Stimulated activated CD4-positive, alpha-beta T cell treated with anti-CD3 and anti-CD28 coated beads, Interleukin-2, amount 100 ng/mL, for 48 hours (primary cell): ENCODE results near the gene PLCB4.

Experiments
- DNase-seq, 2 donors: peaks; one replicate each; pipeline ENCODE4 v3.0.0-alpha.2; 2020

PLCB4 gene

GRCh38 chr20:9413001-9413400 lies 344.1 kb downstream of the PLCB4 start:
- no peak for DNase-seq

GRCh38 chr20:9415426-9415825 lies 346.5 kb downstream of the PLCB4 start:
- DNase-seq, result no peak

- no peak for DNase-seq
Measured at GRCh38 chr20:9416421-9416820, 347.5 kb downstream of the PLCB4 start.

- DNase-seq, result no peak
Measured at GRCh38 chr20:9417665-9418064, 348.8 kb downstream of the PLCB4 start.

- DNase-seq, result no peak
Measured at GRCh38 chr20:9422321-9423057, 353.6 kb downstream of the PLCB4 start.

GRCh38 chr20:9424551-9424950 lies 355.7 kb downstream of the PLCB4 start:
- DNase-seq, result no peak

- no peak for DNase-seq
Measured at GRCh38 chr20:9427430-9428291, 358.8 kb downstream of the PLCB4 start.

GRCh38 chr20:9428292-9428607 lies 359.4 kb downstream of the PLCB4 start:
- DNase-seq, result no peak

GRCh38 chr20:9439806-9440205 lies 370.9 kb downstream of the PLCB4 start:
- no peak for DNase-seq

- no peak for DNase-seq
Measured at GRCh38 chr20:9440892-9441291, 372.0 kb downstream of the PLCB4 start.

GRCh38 chr20:9441948-9442347 lies 373.1 kb downstream of the PLCB4 start:
- DNase-seq, result no peak

- DNase-seq, result no peak
Measured at GRCh38 chr20:9442858-9443257, 374.0 kb downstream of the PLCB4 start.

- DNase-seq, result no peak
Measured at GRCh38 chr20:9444921-9445320, 376.0 kb downstream of the PLCB4 start.

GRCh38 chr20:9447182-9447581 lies 378.3 kb downstream of the PLCB4 start:
- no peak for DNase-seq

- no peak for DNase-seq
Measured at GRCh38 chr20:9453201-9453600, 384.3 kb downstream of the PLCB4 start.

- no peak for DNase-seq
Measured at GRCh38 chr20:9454791-9455190, 385.9 kb downstream of the PLCB4 start.

GRCh38 chr20:9457136-9457535 lies 388.2 kb downstream of the PLCB4 start:
- no peak for DNase-seq

- no peak for DNase-seq
Measured at GRCh38 chr20:9458138-9458796, 389.4 kb downstream of the PLCB4 start.

GRCh38 chr20:9460518-9460917 lies 391.6 kb downstream of the PLCB4 start:
- no peak for DNase-seq

- no peak for DNase-seq
Measured at GRCh38 chr20:9467995-9468394, 399.1 kb downstream of the PLCB4 start.

GRCh38 chr20:9474835-9475415 lies 406.0 kb downstream of the PLCB4 start:
- DNase-seq, result no peak

- DNase-seq, result no peak
Measured at GRCh38 chr20:9475456-9475855, 406.6 kb downstream of the PLCB4 start.

- no peak for DNase-seq
Measured at GRCh38 chr20:9476174-9476573, 407.3 kb downstream of the PLCB4 start.

- no peak for DNase-seq
Measured at GRCh38 chr20:9476637-9477036, 407.8 kb downstream of the PLCB4 start.
